ENCODE measurements around the gene RSU1. TPM values are rescaled to one million over a fixed set of nuclear protein-coding genes. Genes with fewer than 3 reads are reported as not detected.

Gene RSU1
- polyA plus RNA-seq, 3 donors = 45.7 to 111 (median 100) TPM

DNA sequence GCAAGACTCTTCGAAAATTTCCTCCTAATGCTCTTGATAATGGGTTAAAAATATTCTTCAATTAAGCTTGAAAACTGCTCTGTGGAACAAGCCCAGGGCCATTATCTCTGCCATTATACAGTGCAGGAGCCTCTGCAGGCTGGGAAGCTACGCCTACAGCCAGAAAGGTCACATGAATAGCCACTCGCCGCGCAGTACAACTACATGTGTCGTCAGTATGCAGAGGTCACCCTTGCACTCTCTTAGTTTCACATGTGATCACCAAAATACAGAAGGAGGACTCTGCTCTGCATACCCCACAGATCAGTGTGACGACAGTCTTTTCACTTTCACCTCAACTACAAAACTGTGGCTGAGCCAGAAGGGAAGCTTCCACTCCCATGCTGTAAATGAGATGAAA lies 153.8 kb downstream of the RSU1 start:
- Histone ChIP-seq H4K20me1 (ENCODE audit: insufficient read depth, low read length) (no peaks in the 10 kb centered on the region), H3K36me3 (replicated peaks in 1 of 2; ENCODE audit: control insufficient read depth in 1 of 2, insufficient read depth in 2 of 2, low read length in 2 of 2) (no peaks in the 10 kb centered on the region), H3K79me2 (ENCODE audit: insufficient read depth, low read length) (no peaks in the 10 kb centered on the region), H3K27ac (ENCODE audit: low read depth in 1 of 2, low read length in 2 of 2) (no peak overlapping the region), H3K9ac (ENCODE audit: insufficient read depth, low read length, poor library complexity, severe bottlenecking) (no peak overlapping the region), H3K4me1 (ENCODE audit: control insufficient read depth in 1 of 2, insufficient read depth in 2 of 2, low read length in 2 of 2) (no peaks in the 10 kb centered on the region), H3K4me2 (replicated peaks; ENCODE audit: extremely low read depth, low read length, poor library complexity, severe bottlenecking) (no peak overlapping the region), H3K9me3 (replicated peaks in 1 of 2; ENCODE audit: control insufficient read depth in 1 of 2, insufficient read depth in 1 of 2, low read length in 2 of 2) (no peaks in the 10 kb centered on the region), H3K27me3 (ENCODE audit: control insufficient read depth in 2 of 2, insufficient read depth in 2 of 2, low read length in 2 of 2) (no peaks in the 10 kb centered on the region), H3K4me3 (replicated peaks in 1 of 3; ENCODE audit: low read depth in 2 of 3, low read length in 3 of 3) (no peak overlapping the region), H2AFZ (ENCODE audit: insufficient read depth, low read depth, low read length, poor library complexity, severe bottlenecking) (no peak overlapping the region)
- no peak for DNase-seq
- no peak overlapping the region for H3K27ac Mint-ChIP-seq
- intact Hi-C loops (cut with micrococcal nuclease) = no loop called here
- TF ChIP-seq CTCF (IDR thresholded peaks at IDR 0.05) = no peak
- no CpG with 5 or more reads among the region's 7 CpGs for WGBS (ENCODE audit: insufficient coverage)
- no peak overlapping the region for H3K4me3 Mint-ChIP-seq
- peaks cover 0 to 2% (median 0%) of the 10 kb centered on the region in 7 donors for H3K9me3 Mint-ChIP-seq
- H3K4me1 Mint-ChIP-seq = no peaks in the 10 kb centered on the region
- peaks cover 2 to 5% of the 10 kb centered on the region in 2 donors for H3K36me3 Mint-ChIP-seq
- H3K27me3 Mint-ChIP-seq (ENCODE audit: low read depth in 3 of 3) = no peaks in the 10 kb centered on the region

- H3K9ac ChIP-seq (ENCODE audit: insufficient read depth, low read length, poor library complexity, severe bottlenecking) = no peak overlapping the region
- no peak overlapping the region for H2AFZ ChIP-seq (ENCODE audit: insufficient read depth, low read depth, low read length, poor library complexity, severe bottlenecking)
- H3K4me3 Mint-ChIP-seq = no peak overlapping the region
- H3K27me3 ChIP-seq (ENCODE audit: control insufficient read depth in 2 of 2, insufficient read depth in 2 of 2, low read length in 2 of 2) = no peaks in the 10 kb centered on the region
- H4K20me1 ChIP-seq (ENCODE audit: insufficient read depth, low read length) = no peaks in the 10 kb centered on the region
- no peak overlapping the region for H3K27ac ChIP-seq (ENCODE audit: low read depth in 1 of 2, low read length in 2 of 2)
- no peak overlapping the region for H3K4me3 ChIP-seq (replicated peaks in 1 of 3; ENCODE audit: low read depth in 2 of 3, low read length in 3 of 3)
- no peak for TF ChIP-seq CTCF (IDR thresholded peaks at IDR 0.05)
- no peaks in the 10 kb centered on the region for H3K9me3 ChIP-seq (replicated peaks in 1 of 2; ENCODE audit: control insufficient read depth in 1 of 2, insufficient read depth in 1 of 2, low read length in 2 of 2)
- WGBS (ENCODE audit: insufficient coverage) = 92% methylated on average over 3 of the region's 7 CpGs
- no peaks in the 10 kb centered on the region for H3K36me3 ChIP-seq (replicated peaks in 1 of 2; ENCODE audit: control insufficient read depth in 1 of 2, insufficient read depth in 2 of 2, low read length in 2 of 2)
- DNase-seq = no peak
- H3K9me3 Mint-ChIP-seq = peaks cover 0 to 2% (median 0%) of the 10 kb centered on the region in 7 donors
- H3K4me2 ChIP-seq (replicated peaks; ENCODE audit: extremely low read depth, low read length, poor library complexity, severe bottlenecking) = no peak overlapping the region
- peaks cover 1 to 2% of the 10 kb centered on the region in 2 donors for H3K36me3 Mint-ChIP-seq
- no peaks in the 10 kb centered on the region for H3K79me2 ChIP-seq (ENCODE audit: insufficient read depth, low read length)
- no peaks in the 10 kb centered on the region for H3K4me1 ChIP-seq (ENCODE audit: control insufficient read depth in 1 of 2, insufficient read depth in 2 of 2, low read length in 2 of 2)
- no peaks in the 10 kb centered on the region for H3K27me3 Mint-ChIP-seq (ENCODE audit: low read depth in 3 of 3)
- H3K4me1 Mint-ChIP-seq = no peaks in the 10 kb centered on the region
- intact Hi-C loops (cut with micrococcal nuclease) = no loop called here
- H3K27ac Mint-ChIP-seq = no peak overlapping the region
These were observed 154.3 kb downstream of the RSU1 start for GRCh38 chr10:16662923-16663322.
